Ureter (tissue), 1 donor: ENCODE data around the gene MAP2K5. TPM values are rescaled to one million over a fixed set of nuclear protein-coding genes. Genes with fewer than 3 reads are reported as not detected.
A peak's percentile ranks its signal among the peaks of the same experiment; 100 is the strongest.

Experiments
- DNase-seq: peaks from one replicate; pipeline ENCODE4 v3.0.0-alpha.2; 2020; ENCODE audit warnings: low spot score
- total RNA-seq: library from RNA; stranded (reverse); gene quantifications from one replicate; pipeline ENCODE4 v1.2.4, GENCODE V29; 2023
- donor health status: DM: yes; HTN: yes; CAD: no.

MAP2K5 gene
- total RNA-seq, 1 donor from 2014 or later = 31.1 TPM

GRCh38 chr15:67836955-67837354, 294.5 kb downstream of the MAP2K5 start:
- no peak for DNase-seq

GRCh38 chr15:67838789-67839332, 296.4 kb downstream of the MAP2K5 start:
- no peak for DNase-seq

GRCh38 chr15:67839499-67839928, 297.0 kb downstream of the MAP2K5 start:
- no peak for DNase-seq

GRCh38 chr15:67839929-67840748, 297.6 kb downstream of the MAP2K5 start, which contains the start of gene RNU6-1:
Gene RNU6-1 (minus strand): TSS chr15:67840045.
- DNase-seq = peak; percentile 96

GRCh38 chr15:67840749-67841512, 298.4 kb downstream of the MAP2K5 start:
- no peak for DNase-seq

- no peak for DNase-seq
These were observed 298.9 kb downstream of the MAP2K5 start for GRCh38 chr15:67841513-67841762.

GRCh38 chr15:67843092-67843501, 300.6 kb downstream of the MAP2K5 start:
- DNase-seq = no peak

GRCh38 chr15:67843571-67844387, 301.3 kb downstream of the MAP2K5 start:
- no peak for DNase-seq

- no peak for DNase-seq
These were observed 303.5 kb downstream of the MAP2K5 start for GRCh38 chr15:67845974-67846373.

GRCh38 chr15:67849538-67849937, 307.0 kb downstream of the MAP2K5 start:
- DNase-seq = no peak

GRCh38 chr15:67850336-67850735, 307.8 kb downstream of the MAP2K5 start:
- no peak for DNase-seq

GRCh38 chr15:67850994-67851571, 308.6 kb downstream of the MAP2K5 start:
- no peak for DNase-seq

GRCh38 chr15:67852418-67852817, 309.9 kb downstream of the MAP2K5 start:
- DNase-seq = no peak

- no peak for DNase-seq
These were observed 311.0 kb downstream of the MAP2K5 start for GRCh38 chr15:67853454-67853853.

- DNase-seq = no peak
These were observed 311.9 kb downstream of the MAP2K5 start for GRCh38 chr15:67854358-67854757.

- no peak for DNase-seq
These were observed 313.3 kb downstream of the MAP2K5 start for GRCh38 chr15:67855842-67856241.

Other genes starting within 250 kb of the MAP2K5 start
- gene C15orf61, start 21.6 kb upstream of the MAP2K5 start, total RNA-seq = 4.2 TPM